ENCODE measurements around the gene PID1. TPM values are rescaled to one million over a fixed set of nuclear protein-coding genes. Genes with fewer than 3 reads are reported as not detected.

Gene PID1
- polyA plus RNA-seq, 12 donors = 18.8 to 51.2 (median 29.6) TPM; not detected in 1

DNA sequence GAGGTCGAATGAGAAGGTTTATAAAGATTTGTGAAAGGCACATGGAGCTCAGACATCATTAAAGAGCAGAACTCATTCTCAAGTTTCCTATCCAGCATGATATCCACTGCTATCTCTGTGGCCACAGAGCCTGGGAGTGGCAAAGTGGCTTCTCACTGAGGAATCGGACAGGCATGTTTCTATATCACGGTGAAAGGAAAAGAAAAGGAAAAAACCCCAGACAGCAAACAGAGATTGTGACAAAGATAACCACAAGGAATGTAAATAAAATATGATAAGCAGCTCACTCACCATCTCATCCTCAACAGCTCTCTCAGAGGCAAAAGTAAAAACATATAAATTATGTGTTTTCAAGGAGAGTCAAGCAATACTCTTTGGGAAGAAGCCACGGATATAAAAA lies 2.5 kb downstream of the PID1 start:
- DNase-seq = no peak

DNA sequence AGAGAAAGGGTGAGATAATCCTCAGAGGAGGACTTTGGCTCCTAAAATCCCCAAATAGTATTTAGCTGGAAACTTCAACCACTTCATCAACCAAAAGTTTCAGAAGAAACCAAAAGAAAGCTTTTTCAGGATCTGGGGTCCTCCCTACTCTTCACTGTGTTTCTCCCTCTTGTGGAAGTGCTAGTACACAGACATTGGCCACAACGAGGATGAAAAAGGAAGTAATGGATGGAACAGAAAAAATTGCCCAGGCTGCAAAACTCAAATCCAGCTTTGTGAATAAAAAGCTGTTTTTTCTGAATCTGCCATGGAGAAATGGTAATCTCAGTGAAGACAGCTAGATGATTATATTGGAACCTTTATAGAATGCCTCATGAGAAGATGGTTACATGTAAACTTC lies 4.0 kb downstream of the PID1 start:
- no peak for DNase-seq

DNA sequence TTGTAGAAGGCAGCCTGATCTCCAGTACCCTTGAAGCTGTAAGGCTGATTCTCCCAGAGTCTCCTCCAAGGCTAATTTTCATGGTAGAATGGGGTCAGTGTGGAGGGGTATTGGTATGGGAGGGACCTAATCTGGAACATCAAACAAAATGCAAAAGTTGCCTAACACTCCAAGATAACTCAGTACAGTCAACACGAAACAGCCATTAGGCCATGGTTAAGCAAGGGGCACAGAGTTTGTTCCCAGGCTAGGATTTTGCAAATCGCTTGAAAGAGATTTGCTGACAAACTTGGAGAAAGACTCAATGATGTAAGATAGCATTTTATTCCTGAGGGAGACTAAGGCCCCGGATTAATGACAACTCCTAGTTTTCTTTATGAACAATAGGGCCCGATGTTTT lies 5.4 kb downstream of the PID1 start:
- no peak for DNase-seq

DNA sequence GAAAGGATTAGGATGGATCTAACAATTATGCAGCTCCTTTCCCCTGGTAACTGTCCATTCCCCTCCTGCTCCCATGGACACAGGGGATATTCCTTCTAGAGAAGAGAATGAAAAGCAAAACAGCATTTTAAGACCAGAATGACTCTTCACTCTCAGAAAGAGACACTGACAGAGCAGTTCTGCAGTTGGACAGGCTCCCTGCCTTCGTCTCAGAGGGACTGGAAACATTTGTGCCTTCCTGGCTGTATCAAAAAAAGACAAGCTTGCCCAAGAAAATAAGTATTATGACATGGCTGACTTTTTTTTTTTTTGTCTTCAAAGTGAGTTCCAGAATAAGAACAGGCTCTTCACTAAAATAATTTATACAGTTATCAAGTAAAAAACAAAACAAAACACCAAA lies 9.5 kb downstream of the PID1 start:
- no peak for DNase-seq

DNA sequence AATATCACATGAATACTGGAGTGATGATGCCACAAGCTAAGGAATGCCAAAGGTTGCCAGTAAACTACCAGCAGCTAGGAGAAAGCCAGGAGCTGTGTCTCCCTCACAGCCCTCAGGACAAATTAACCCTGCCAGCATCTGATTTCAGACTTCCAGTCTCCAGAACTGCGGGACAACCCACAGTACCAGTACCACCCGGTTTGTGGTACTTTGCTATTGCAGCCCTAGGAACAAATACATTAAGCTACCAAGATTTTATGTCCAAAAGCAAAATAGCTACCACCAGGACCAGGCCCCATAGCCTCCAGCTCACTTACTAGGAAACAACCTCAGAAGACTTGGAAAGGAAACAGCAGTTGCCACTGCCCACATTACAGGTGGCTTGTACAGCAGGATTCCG lies 10.0 kb downstream of the PID1 start:
- DNase-seq = no peak

DNA sequence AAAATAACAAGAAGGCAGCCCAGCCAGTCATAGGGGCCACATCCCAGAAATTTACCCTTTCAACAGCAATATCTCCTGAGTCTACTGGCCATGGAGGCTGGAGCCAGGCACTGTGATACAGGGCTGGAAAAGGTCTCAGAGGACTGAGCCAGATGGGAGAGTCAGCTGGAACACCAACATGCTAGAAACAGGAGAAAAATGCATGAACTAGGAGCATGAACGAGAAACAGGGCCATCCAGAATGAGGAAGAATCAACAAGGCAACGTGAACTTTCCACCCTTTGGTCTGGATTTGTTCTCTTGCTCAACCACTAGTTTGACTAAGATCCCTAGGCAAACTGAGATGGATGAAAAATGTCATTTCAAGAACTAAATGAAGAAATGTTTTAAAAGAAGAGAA lies 13.1 kb downstream of the PID1 start:
- no peak for DNase-seq

DNA sequence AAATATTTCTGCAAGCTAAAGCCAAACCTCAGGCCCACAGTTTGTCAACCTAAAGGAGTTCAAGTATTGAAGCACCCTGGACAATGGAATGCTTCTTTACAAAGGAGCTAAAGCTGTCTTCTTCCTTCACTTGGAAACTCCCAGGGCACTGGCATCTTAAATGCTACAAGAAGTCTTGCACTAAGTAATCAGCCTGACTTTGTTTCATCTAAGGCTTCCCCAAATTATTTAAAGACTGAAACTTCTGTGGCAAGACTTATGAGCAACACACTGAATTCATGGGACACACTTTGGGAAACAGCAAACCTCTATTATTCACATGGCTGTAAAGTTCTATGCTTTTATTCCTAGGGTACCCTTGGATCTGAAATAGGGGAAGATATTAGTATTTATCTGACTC lies 14.7 kb downstream of the PID1 start:
- DNase-seq = no peak

DNA sequence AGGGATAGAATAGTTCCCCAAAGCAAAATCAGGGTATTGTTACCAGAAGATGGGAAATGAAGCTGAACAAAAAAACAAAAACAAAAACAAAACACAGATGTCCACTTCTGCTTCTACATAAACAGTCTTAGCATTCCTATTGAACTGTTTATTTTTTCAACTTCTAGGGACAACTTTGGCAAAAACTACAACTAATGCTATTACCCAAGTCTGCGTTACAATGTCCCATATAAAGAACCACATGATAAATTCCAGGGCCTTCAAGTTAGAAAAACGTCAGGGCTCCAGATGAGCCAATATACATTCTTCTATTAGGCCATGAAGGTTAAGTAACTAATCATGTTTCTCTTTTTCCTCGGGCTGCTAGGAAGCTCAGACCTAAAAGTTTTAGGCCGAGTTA lies 16.9 kb downstream of the PID1 start:
- DNase-seq = no peak

DNA sequence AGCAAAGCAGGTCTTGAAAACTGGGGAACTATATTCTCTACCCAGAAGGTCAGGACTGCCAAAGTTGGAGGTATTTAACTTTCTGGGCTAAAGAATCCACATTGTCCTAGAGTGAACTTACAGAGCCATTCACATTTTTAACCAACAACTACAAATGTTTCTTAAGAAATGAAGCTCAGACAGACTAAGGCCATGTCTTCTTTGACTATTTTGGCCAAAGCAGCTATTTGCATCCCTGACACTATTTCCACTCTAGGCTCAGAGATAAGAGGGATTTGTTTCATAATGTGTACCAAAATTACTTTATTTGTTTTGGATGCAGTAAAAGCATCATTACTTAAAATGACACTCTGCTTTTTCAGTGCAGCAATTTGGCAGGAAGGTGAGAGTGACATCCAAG lies 18.1 kb downstream of the PID1 start:
- no peak for DNase-seq

DNA sequence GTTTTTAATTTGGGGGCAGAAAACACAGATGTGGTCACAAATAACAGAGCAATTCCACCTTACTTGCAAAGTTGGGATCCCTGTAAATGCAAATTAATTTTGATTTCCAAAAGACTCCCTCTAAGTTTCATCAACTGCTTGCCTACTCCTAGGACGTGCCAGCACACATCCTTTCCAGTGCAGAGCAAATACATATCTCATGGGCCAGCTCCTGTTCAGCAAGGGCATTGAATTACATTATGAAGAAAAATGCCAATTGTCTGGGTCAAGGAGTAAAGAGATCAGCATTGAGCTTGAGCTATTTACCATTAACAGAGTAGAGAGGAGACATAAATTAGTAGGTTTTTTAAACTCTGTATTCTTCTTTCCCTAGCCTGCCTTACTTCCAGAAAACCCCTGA lies 18.8 kb downstream of the PID1 start:
- DNase-seq = no peak

DNA sequence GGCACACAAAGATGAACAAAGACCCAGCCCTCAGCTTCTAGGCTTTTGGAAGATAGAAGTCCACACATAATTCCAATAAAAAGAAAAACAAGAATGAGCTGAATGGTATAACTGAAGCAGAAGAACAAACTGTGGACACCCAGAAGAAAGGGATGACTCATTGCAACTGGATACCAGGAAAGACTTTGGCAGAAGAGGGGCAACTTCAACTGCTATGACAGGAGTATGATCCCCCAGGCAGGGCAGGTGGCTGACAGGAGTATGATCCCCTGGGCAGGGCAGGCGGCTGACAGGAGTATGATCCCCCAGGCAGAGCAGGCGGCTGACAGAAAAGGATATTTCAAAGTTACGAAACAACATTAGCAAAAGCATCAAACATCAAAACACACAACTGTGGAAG lies 21.6 kb downstream of the PID1 start:
- no peak for DNase-seq

DNA sequence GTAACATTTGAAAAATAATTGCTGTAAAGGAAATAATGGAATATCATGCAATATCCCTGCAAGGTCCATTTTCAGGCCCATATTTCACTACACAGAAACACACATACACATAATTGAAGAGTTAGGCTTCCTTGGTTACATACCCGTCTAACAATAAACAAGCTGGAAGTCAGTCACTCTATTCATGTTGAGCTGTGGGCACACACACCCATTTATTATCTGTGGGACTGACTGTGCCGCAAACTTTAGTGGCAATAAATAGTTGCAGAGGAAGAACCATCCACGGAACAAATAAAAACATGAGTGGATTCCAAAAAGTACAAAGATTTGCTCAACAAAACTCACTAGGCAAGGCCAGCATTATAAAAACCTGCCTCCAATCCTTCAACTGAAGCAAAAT lies 24.8 kb downstream of the PID1 start:
- no peak for DNase-seq

DNA sequence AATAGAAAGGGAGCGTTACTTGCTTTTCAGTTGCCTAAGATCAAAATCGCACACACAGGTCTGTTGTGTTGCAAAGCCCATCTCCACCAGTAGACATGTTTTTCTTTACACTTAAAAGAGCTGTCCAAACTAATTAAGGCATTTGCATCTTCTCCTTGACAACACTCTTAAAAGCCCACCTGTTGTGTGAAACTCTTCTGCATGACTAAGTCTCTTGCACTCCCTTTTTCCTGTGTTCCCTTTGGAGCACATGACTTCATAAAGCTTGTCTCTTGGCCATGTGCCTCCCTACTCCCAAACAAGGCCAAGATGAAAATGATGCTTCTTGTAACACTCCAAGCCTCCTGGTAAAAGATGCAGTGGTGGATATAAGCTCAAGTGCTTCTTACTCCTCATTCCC lies 26.1 kb downstream of the PID1 start:
- no peak for DNase-seq

DNA sequence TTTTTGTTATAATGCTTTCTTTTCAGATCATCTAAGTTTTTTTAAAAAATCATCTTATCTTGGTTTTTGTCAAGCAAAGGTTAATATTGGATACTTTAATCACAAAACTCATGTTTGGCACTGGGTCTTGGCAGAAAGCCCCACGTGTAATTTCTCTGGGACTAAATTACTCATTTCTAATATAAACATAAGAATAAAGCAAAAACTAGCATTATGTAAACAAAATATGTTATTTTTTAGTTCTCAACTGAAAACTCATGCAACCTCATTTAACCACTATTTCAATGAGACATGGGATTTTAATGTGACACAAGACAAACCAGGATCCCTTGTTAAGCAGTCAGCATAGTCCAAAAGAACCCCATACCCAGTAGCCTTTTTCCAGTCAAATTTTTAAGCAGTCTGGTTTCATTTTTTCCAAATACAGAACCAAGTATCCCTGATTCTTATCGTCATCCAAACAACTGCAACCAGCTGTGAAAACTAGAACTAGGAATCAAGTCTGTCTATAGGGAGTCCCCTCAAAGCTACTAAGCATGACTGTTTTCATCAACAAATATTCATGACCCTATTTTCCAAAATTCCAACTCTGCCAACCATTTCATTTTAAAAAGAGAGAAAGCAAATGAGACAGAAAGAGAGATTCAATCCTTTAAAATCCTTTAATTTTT lies 27.1 kb downstream of the PID1 start:
- DNase-seq = peak; percentile 22

DNA sequence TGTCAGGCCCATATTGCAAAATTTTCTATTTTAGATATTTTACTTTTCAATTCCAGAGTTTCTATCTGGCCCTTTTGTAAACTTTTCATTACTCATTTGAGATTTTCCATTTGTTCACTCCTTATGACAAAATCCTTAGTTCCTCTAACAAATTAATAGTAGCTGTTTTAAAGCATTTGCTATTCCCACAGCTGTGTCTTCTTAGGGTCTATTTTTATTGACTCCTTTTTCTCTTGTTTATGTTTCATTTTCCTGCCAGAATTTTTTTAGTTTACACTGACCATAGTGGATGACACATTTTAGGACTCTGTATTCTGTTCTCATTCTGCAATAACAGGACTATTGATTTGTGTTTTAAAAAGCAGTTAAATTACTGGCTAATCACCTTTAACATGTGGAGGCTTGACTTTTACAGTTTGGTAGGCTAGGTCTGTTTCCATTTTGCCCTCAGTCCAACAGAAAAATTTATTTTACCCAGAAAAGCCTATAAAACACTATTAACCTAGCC lies 30.0 kb downstream of the PID1 start:
- no peak for DNase-seq

DNA sequence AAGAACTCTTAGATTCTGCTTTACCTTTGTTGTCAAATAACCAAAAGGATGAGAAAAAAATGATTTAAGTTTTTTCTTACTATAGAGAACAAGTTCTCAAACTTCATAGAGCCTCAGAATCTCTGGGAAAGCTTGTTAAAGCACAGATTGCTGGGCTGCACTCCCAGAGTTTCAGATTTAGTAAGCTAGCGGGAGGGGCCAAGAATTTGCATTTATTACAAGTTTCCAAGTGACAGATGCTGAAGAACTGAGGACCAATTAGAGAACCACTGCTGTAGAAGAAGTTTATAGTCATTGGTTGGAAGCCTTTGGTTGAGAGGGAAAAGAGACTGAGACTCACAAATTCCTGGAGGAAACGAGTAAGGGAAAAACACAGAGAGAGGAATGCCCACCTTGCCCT lies 32.1 kb downstream of the PID1 start:
- no peak for DNase-seq

DNA sequence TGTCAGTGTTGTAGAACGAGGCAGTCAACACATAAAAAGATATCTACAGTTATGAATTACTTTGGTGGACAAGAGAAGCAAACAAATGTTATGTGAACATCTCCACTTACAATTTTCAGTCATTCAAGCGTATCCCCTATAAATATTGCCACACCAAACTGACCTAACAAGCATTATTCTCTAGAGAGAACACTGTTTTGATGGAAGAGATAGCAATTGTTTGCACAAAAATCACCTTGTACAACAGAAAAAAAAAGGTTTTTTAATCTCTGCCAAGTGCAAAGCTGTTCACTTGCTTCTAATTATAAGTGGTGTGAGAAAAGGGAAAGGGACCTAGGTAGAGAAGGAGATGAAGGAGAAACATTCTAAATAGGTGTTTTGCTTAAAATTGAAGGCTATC lies 33.8 kb downstream of the PID1 start:
- no peak for DNase-seq

DNA sequence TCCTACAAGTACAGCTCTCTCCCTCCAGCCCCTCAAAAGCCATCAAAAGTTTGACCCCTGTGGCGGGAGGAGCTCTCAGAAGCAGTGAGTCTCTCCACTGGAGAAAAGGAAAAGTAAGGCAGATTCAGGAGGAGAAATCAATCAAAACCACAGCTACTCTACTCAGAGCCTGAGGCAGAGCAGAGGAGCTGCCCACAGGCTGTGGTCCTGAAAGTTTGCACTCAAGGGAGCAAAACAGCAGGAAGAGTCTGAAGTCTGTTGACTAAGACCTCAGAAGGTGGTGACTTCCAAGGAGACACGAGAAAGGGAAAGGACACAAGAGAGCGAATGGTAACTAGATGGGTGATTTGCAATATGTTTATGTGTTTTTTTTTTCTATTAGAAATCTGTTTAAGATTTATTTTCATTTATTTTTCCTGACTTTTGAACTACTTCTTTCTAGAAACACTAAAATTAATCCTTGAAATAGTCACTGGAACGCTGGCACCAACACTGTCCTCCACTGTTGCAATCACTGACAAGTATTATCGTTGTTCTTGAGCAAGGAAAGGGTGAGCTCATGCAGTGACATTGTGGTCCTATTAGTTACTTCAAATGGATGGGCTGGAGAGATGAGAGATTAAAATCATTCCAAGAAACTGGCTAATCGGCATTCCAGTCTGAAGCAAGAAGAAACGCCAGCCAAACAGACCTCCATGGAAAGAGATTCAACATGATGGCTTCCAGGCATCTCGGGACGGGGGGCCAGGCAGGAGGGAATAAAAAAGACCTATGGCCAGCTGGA lies 35.8 kb downstream of the PID1 start:
- no peak for DNase-seq

DNA sequence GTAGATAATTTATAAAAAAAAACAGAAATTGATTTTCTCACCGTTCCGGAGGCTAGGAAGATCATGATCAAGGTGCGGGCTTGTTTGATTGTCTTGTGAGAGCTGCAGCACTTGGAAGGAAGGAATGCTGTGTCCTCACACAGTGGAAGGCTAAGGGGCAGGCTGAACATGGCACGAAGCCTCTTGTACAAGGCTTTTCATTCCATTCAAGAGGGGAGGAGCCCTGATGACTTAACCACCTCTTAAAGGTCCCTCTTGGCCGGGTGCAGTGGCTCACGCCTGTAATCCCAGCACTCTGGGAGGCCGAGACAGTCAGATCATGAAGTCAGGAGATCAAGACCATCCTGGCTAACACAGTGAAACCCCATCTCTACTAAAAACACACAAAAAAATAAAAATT lies 39.2 kb downstream of the PID1 start:
- DNase-seq = no peak

DNA sequence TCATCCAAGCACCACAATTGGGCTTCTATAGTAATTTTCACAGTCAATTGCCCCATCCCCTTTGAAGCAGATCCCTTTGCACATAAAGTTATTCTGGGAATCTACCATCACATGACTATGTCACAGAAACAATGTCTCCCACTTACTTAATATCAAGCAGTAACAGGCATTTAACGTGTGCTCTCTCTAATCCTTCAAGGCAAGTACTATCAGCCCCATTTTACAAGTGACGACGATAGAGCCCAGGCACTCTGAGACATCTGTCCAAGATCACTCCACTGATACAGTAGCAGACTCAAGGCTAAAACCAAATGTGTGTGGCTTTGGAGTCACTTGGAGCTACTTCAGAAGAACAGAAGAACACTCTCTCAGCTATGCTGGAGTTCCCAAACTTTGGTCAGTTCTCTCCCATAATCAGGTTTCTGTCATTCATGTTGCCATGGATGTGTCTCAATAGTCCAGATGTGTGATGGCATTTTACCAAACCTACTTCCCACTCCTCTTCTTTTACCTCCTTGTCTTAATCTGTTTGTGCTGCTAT lies 39.7 kb downstream of the PID1 start:
- no peak for DNase-seq

DNA sequence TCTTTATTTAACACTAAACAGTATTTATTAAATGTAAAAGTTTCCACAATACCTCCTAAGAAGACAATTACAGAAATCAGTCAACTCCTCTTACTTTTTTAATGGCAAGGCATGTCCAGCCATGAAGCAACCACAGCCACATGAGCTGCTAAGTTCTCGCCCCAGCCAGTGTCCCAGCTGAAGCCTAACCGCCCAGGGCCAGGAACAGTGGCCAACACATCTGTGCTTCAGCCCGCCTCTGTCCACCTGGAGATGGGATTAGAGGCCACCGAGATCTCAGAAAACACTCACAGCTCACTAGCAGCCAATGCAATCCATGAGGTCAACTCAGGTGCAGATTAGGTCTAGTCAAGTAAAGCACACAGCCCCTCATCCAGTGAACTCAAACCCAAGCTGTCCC lies 40.2 kb downstream of the PID1 start:
- DNase-seq = peak; percentile 28

DNA sequence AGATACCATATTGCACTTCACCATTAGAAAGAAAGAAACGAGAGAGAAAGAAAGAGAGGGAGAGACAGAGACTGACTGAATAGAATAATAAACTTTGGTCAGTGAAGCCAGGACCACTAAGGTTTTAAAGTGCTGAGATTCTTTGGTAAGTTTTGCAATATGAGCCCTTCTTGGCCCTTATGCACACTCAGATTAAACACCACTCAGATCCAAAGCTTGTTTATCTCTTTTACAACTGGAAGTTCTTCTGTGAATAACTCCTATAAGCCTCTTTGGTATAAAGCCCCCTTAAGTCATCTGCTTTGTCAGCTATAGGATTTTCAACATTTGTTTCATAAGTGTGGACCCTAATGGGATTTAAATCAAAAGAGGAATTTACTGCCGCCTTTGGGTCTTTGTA lies 40.8 kb downstream of the PID1 start:
- DNase-seq = no peak

DNA sequence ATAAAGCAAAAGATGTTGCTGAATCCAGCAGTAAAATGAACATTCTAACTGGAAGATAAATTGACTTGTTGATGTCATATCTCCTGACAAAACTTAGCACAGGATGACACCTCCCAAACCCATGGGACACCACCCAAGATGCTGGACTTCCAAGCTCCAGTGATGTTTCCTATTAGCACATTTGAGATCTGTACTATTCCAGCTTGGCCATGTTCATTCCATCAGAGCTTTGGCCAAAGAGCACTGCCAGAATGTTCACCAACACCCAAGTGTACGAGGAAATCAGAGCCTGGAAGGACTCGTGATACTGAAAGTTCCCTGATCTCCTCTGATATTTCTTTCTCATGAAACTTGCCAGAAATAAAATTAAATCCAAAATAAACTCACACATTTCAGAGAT lies 44.7 kb downstream of the PID1 start:
- peak; percentile 64 for DNase-seq
